OCI-LY7 (cell line): ENCODE data around the gene TNFRSF8. TPM values are rescaled to one million over a fixed set of nuclear protein-coding genes. Genes with fewer than 3 reads are reported as not detected.

Experiments used
- BruUV-seq: library from RNA; stranded (reverse); fragments of 400-500 nt; replicated peaks from 2 replicates; lab custom pipeline; 2021; lab: Mats Ljungman, UMichigan
- CTCF ChIA-PET: fragments of 300-600 bp; sonication (Branson Sonifier 250); formaldehyde crosslinking; loops from one replicate; lab custom pipeline; 2022; ENCODE audit warnings: antibody characterized with exemption; ENCODE audit not compliant: unreplicated experiment; lab: Charles Lee
- POLR2A ChIA-PET: fragments of 300-600 bp; sonication (Branson Sonifier 250); formaldehyde crosslinking; loops from one replicate; lab custom pipeline; 2022; ENCODE audit warnings: antibody characterized with exemption; lab: Charles Lee
- DNase-seq: peaks from one replicate; pipeline ENCODE4 v3.0.0-alpha.2; 2015; ENCODE audit warnings: low spot score
- H2AFZ ChIP-seq: fragments of 200-600 bp; sonication (generic), shearing (Covaris generic); 2 replicates; pipeline ENCODE4 v1.6.1; 2014; ENCODE audit warnings: mild to moderate bottlenecking, antibody characterized with exemption, low read length, moderate library complexity
- H3K27ac ChIP-seq: fragments of 200-600 bp; sonication (generic); 2 replicates; pipeline ENCODE4 v1.5.1; 2014; ENCODE audit warnings: mixed run types, low read depth, mild to moderate bottlenecking, moderate library complexity, low read length, inconsistent platforms; ENCODE audit not compliant: poor library complexity, severe bottlenecking
- H3K36me3 ChIP-seq: fragments of 200-600 bp; sonication (generic); 2 replicates; pipeline ENCODE4 v1.6.1; 2014; ENCODE audit warnings: mild to moderate bottlenecking, antibody characterized with exemption, low read length, moderate library complexity, mixed read lengths; ENCODE audit not compliant: insufficient read depth
- H3K4me1 ChIP-seq: fragments of 200-600 bp; sonication (generic); 2 replicates; pipeline ENCODE4 v1.5.1; 2014; ENCODE audit warnings: mild to moderate bottlenecking, low read length; ENCODE audit not compliant: insufficient read depth, poor library complexity, severe bottlenecking
- H3K4me2 ChIP-seq: fragments of 200-600 bp; sonication (generic); 2 replicates; pipeline ENCODE4 v1.6.1; 2014; ENCODE audit warnings: mild to moderate bottlenecking, low read length
- H3K4me3 ChIP-seq: fragments of 200-600 bp; sonication (generic); 2 replicates; pipeline ENCODE4 v1.5.1; 2014; ENCODE audit warnings: mild to moderate bottlenecking, low read depth, low read length; ENCODE audit not compliant: poor library complexity, severe bottlenecking
- H3K79me2 ChIP-seq: fragments of 200-600 bp; sonication (generic); 2 replicates; pipeline ENCODE4 v1.6.1; 2016; ENCODE audit warnings: low read depth, mild to moderate bottlenecking, low read length, moderate library complexity, mixed read lengths; ENCODE audit not compliant: insufficient read depth
- H3K9me2 ChIP-seq: fragments of 200-600 bp; sonication (generic); 2 replicates; pipeline ENCODE4 v1.6.1; 2016; ENCODE audit warnings: mild to moderate bottlenecking, low read length, mixed read lengths; ENCODE audit not compliant: insufficient read depth
- H3K9me3 ChIP-seq: fragments of 200-600 bp; sonication (generic); 2 replicates; pipeline ENCODE4 v1.6.1; 2014; ENCODE audit warnings: mild to moderate bottlenecking, mixed run types, low read length, mixed read lengths
- H4K20me1 ChIP-seq: fragments of 200-600 bp; sonication (generic); 2 replicates; pipeline ENCODE4 v1.6.1; 2014; ENCODE audit warnings: mild to moderate bottlenecking, antibody characterized with exemption, low read length, moderate library complexity, mixed read lengths; ENCODE audit not compliant: insufficient read depth
- CTCF ChIP-seq: fragments of 200-600 bp; sonication (generic); conservative IDR thresholded peaks from 2 replicates; pipeline ENCODE4 v1.5.1; 2014; ENCODE audit warnings: mild to moderate bottlenecking, antibody characterized with exemption, low read length, moderate library complexity, mixed read lengths
- EZH2phosphoT487 ChIP-seq: fragments of 200-600 bp; sonication (generic); IDR thresholded peaks from 2 replicates; pipeline ENCODE4 v1.6.1; 2018; ENCODE audit warnings: low read depth, borderline replicate concordance, mild to moderate bottlenecking, mixed run types, antibody characterized with exemption, low read length, moderate library complexity, mixed read lengths
- intact Hi-C: fragments of 100-400 bp; cut with micrococcal nuclease; formaldehyde crosslinking; loops from one replicate; pipeline ENCODE4 v1.10.0; 2022; ENCODE audit not compliant: unreplicated experiment
- total RNA-seq, 2 experiments: library from RNA; depleted of rRNA in 1 of 2; stranded (reverse); fragments of >200 nt in 1 of 2; shearing (Covaris generic) in 1 of 2; gene quantifications; 2 replicates each; pipeline ENCODE4 v1.2.3, GENCODE V29; 2014 to 2022

The TNFRSF8 gene
- total RNA-seq, 2 experiments from 2014 or later: 0.29 TPM; not detected in 1

- Histone ChIP-seq H3K4me2 (peak overlapping the region; percentile 59), H3K9me2 (no peaks in the 10 kb centered on the region), H3K36me3 (no peaks in the 10 kb centered on the region), H3K4me1 (peaks cover 60% of the 10 kb centered on the region), H3K4me3 (peak overlapping the region; percentile 14), H2AFZ (peak overlapping the region; percentile 79), H3K79me2 (no peaks in the 10 kb centered on the region), H3K9me3 (no peaks in the 10 kb centered on the region), H3K27ac (peak overlapping the region; percentile 85), H4K20me1 (no peaks in the 10 kb centered on the region)
- DNase-seq: peak; percentile 61
- CTCF ChIA-PET: no interaction called here
- no TSS peak for BruUV-seq
- POLR2A ChIA-PET: interaction anchor here (1.0 to 3.6 kb wide), 3 partner anchors 11 to 42 kb away, joined by 4 to 25 read pairs (median 22); no protein-coding TSS in a partner anchor
- intact Hi-C loops: loop anchor here (5.0 kb wide), 1 partner anchor 108 kb away; no protein-coding TSS in a partner anchor
- no peak for TF ChIP-seq EZH2phosphoT487
Measured at GRCh38 chr1:12150456-12151200, 87.5 kb downstream of the TNFRSF8 start.

GRCh38 chr1:12151465-12151864 is 88.4 kb downstream of the TNFRSF8 start:
- Histone ChIP-seq H3K79me2 (no peaks in the 10 kb centered on the region), H4K20me1 (no peaks in the 10 kb centered on the region), H3K9me3 (no peaks in the 10 kb centered on the region), H3K4me2 (peak overlapping the region; percentile 59), H3K27ac (peak overlapping the region; percentile 85), H3K4me1 (peaks cover 60% of the 10 kb centered on the region), H3K4me3 (peak overlapping the region; percentile 8), H3K9me2 (no peaks in the 10 kb centered on the region), H2AFZ (no peak overlapping the region; the same call in 1 of the 2 replicates), H3K36me3 (no peaks in the 10 kb centered on the region)
- DNase-seq: no peak
- CTCF ChIA-PET: no interaction called here
- POLR2A ChIA-PET: interaction anchor here (0.6 kb wide), 1 partner anchor 19 kb away, joined by 3 read pairs; no protein-coding TSS in a partner anchor
- no TSS peak for BruUV-seq
- intact Hi-C loops: loop anchor here (5.0 kb wide), 1 partner anchor 109 kb away; no protein-coding TSS in a partner anchor
- no peak for TF ChIP-seq CTCF
- no peak for TF ChIP-seq EZH2phosphoT487

GRCh38 chr1:12152113-12152891 is 89.2 kb downstream of the TNFRSF8 start:
- Histone ChIP-seq H3K4me1 (peaks cover 63% of the 10 kb centered on the region), H3K9me3 (no peaks in the 10 kb centered on the region), H3K4me3 (peak overlapping the region; percentile 26), H4K20me1 (no peaks in the 10 kb centered on the region), H3K27ac (peak overlapping the region; percentile 85), H3K9me2 (no peaks in the 10 kb centered on the region), H3K4me2 (peak overlapping the region; percentile 59), H3K79me2 (no peaks in the 10 kb centered on the region), H3K36me3 (no peaks in the 10 kb centered on the region), H2AFZ (peak overlapping the region; percentile 69; the same call in 1 of the 2 replicates)
- POLR2A ChIA-PET: interaction anchor here (0.6 to 1.5 kb wide), 3 partner anchors 9 to 19 kb away, joined by 3 to 7 read pairs (median 6); no protein-coding TSS in a partner anchor
- CTCF ChIA-PET: no interaction called here
- peak; percentile 92 for DNase-seq
- intact Hi-C loops: loop anchor here (5.0 kb wide), 1 partner anchor 110 kb away; no protein-coding TSS in a partner anchor
- TF ChIP-seq CTCF: no peak
- no peak for TF ChIP-seq EZH2phosphoT487
- BruUV-seq: no TSS peak
